Neural cell (in vitro differentiated cells): Measurements from ENCODE around the gene TRAPPC3. TPM values are rescaled to one million over a fixed set of nuclear protein-coding genes. Genes with fewer than 3 reads are reported as not detected.

Source experiments
- H2AFZ ChIP-seq: fragments of 200-600, 300-800 bp; sonication (generic), shearing (Covaris generic); 2 replicates; pipeline ENCODE4 v1.6.0; 2014; ENCODE audit warnings: low read depth, mild to moderate bottlenecking, antibody characterized with exemption, low read length, moderate library complexity
- H3F3A ChIP-seq: fragments of 200-600 bp; shearing (Covaris generic); 2 replicates; pipeline ENCODE4 v1.6.1; 2016; ENCODE audit warnings: mild to moderate bottlenecking, moderate library complexity, mixed read lengths, antibody characterized with exemption, low read length; ENCODE audit not compliant: insufficient read depth, poor library complexity, severe bottlenecking
- H3K27ac ChIP-seq: fragments of 200-600, 300-800 bp; sonication (generic), shearing (Covaris generic); 2 replicates; pipeline ENCODE4 v1.5.1; 2014; ENCODE audit warnings: mild to moderate bottlenecking, low read length, moderate library complexity
- H3K27me3 ChIP-seq: fragments of 300-800, 200-600 bp; sonication (generic), shearing (Covaris generic); 2 replicates; pipeline ENCODE4 v1.6.0; 2014; ENCODE audit warnings: mild to moderate bottlenecking, low read depth, low read length, moderate library complexity; ENCODE audit not compliant: insufficient read depth
- H3K36me3 ChIP-seq: fragments of 300-800, 200-600 bp; sonication (generic), shearing (Covaris generic); 2 replicates; pipeline ENCODE4 v1.5.1; 2014; ENCODE audit warnings: mild to moderate bottlenecking, antibody characterized with exemption, low read length, moderate library complexity; ENCODE audit not compliant: insufficient read depth
- H3K4me2 ChIP-seq: fragments of 300-800, 200-600 bp; sonication (generic), shearing (Covaris generic); 2 replicates; pipeline ENCODE4 v1.6.0; 2014; ENCODE audit warnings: mild to moderate bottlenecking, low read length
- H3K4me3 ChIP-seq: fragments of 300-800, 200-600 bp; sonication (generic), shearing (Covaris generic); 2 replicates; pipeline ENCODE4 v1.5.1; 2014; ENCODE audit warnings: mild to moderate bottlenecking, low read length, moderate library complexity
- H3K79me2 ChIP-seq: fragments of 200-600 bp; shearing (Covaris generic); replicated peaks from 2 replicates; pipeline ENCODE4 v1.6.0; 2014; ENCODE audit warnings: mild to moderate bottlenecking, low read length, moderate library complexity; ENCODE audit not compliant: insufficient read depth
- H3K9ac ChIP-seq: fragments of 300-800, 200-600 bp; sonication (generic), shearing (Covaris generic); 2 replicates; pipeline ENCODE4 v1.6.1; 2016; ENCODE audit warnings: mild to moderate bottlenecking, low read length, mixed read lengths
- H3K9me2 ChIP-seq: fragments of 200-600 bp; shearing (Covaris generic); 2 replicates; pipeline ENCODE4 v1.6.1; 2016; ENCODE audit warnings: mild to moderate bottlenecking, low read length, mixed read lengths; ENCODE audit not compliant: insufficient read depth
- H3K9me3 ChIP-seq: fragments of 200-600, 300-800 bp; sonication (generic), shearing (Covaris generic); 2 replicates; pipeline ENCODE4 v1.6.1; 2016; ENCODE audit warnings: mild to moderate bottlenecking, mixed run types, low read length, moderate library complexity, mixed read lengths
- H4K20me1 ChIP-seq: fragments of 200-600 bp; shearing (Covaris generic); 2 replicates; pipeline ENCODE4 v1.6.1; 2016; ENCODE audit warnings: mild to moderate bottlenecking, mixed run types; ENCODE audit not compliant: insufficient read depth
- EP300 ChIP-seq: fragments of 450-650 bp; conservative IDR thresholded peaks from 2 replicates; pipeline ENCODE4 v1.6.1; 2014; ENCODE audit warnings: antibody characterized with exemption, mild to moderate bottlenecking, moderate library complexity; ENCODE audit not compliant: poor library complexity, severe bottlenecking
- EZH2 ChIP-seq: fragments of 200-600, 300-800 bp; shearing (Covaris generic), sonication (generic); IDR thresholded peaks from 2 replicates; pipeline ENCODE4 v1.6.1; 2014; ENCODE audit warnings: antibody characterized with exemption, low read length, borderline replicate concordance, mild to moderate bottlenecking; ENCODE audit not compliant: insufficient read depth, poor library complexity, severe bottlenecking
- POLR2AphosphoS5 ChIP-seq: IDR thresholded peaks from 2 replicates; pipeline ENCODE4 v1.6.1; 2012
- RAD21 ChIP-seq: fragments of 450-650 bp; conservative IDR thresholded peaks from 2 replicates; pipeline ENCODE4 v1.6.1; 2014; ENCODE audit warnings: antibody characterized with exemption, mild to moderate bottlenecking, moderate library complexity
- REST ChIP-seq: IDR thresholded peaks from 2 replicates; pipeline ENCODE4 v1.6.1; 2012; ENCODE audit warnings: borderline replicate concordance
- SMC3 ChIP-seq: fragments of 450-650 bp; conservative IDR thresholded peaks from 2 replicates; pipeline ENCODE4 v1.6.1; 2014; ENCODE audit warnings: antibody characterized with exemption, mild to moderate bottlenecking, moderate library complexity; ENCODE audit not compliant: poor library complexity
- TAF1 ChIP-seq: IDR thresholded peaks from 2 replicates; pipeline ENCODE4 v1.6.1; 2012; ENCODE audit warnings: low read depth
- polyA plus RNA-seq: library from polyadenylated mRNA; depleted of rRNA; stranded (reverse); fragments of >200 nt; gene quantifications from 2 replicates; pipeline ENCODE4 v1.2.3, GENCODE V29; 2014
- TF ChIP-seq, protein P1 (sequence below): fragments of 450-650 bp; IDR thresholded peaks from 2 replicates; pipeline ENCODE4 v1.5.1; 2014; ENCODE audit warnings: antibody characterized with exemption, mild to moderate bottlenecking, moderate library complexity; ENCODE audit not compliant: poor library complexity, severe bottlenecking

The TRAPPC3 gene
- polyA plus RNA-seq, 1 donor from 2014 or later = 278 TPM

DNA sequence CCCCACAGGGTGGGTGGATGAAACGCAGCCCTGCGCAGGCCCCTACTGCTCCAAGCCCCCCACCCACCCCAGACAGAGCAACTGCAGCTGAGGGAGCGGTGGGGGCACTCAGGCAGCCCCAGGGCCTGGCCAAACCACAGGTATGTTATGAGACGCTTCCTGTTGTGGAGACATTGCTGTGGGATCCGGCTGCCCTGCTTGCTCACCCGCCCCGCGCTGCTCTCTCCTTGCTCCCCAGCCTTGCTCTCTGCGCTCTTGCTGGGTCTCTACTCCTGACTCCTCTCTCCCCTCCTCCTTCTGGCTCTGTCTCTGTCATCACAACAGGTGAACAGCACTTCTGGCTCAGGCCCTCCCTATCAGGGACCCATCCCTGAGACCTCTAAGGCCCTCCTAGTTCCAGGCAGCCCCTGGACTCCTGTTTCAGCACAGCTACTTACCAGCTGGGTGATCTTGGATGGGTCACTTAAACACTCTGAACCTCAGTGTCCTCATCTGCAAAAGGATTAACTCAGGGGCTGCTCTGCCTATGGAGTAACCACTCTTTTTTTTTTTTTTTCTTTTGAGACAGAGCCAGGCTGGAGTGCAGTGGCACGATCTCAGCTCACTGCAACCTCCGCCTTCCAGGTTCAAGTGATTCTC, 40.1 kb downstream of the TRAPPC3 start:
- TF ChIP-seq, protein P1, sequence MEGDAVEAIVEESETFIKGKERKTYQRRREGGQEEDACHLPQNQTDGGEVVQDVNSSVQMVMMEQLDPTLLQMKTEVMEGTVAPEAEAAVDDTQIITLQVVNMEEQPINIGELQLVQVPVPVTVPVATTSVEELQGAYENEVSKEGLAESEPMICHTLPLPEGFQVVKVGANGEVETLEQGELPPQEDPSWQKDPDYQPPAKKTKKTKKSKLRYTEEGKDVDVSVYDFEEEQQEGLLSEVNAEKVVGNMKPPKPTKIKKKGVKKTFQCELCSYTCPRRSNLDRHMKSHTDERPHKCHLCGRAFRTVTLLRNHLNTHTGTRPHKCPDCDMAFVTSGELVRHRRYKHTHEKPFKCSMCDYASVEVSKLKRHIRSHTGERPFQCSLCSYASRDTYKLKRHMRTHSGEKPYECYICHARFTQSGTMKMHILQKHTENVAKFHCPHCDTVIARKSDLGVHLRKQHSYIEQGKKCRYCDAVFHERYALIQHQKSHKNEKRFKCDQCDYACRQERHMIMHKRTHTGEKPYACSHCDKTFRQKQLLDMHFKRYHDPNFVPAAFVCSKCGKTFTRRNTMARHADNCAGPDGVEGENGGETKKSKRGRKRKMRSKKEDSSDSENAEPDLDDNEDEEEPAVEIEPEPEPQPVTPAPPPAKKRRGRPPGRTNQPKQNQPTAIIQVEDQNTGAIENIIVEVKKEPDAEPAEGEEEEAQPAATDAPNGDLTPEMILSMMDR = no peak
- Histone ChIP-seq H3K27me3 (no peaks in the 10 kb centered on the region), H3F3A (no peaks in the 10 kb centered on the region), H3K36me3 (no peaks in the 10 kb centered on the region), H3K9me2 (no peaks in the 10 kb centered on the region), H3K4me3 (no peak overlapping the region), H3K27ac (no peak overlapping the region), H3K79me2 (no peaks in the 10 kb centered on the region), H2AFZ (no peak overlapping the region), H4K20me1 (no peaks in the 10 kb centered on the region), H3K9me3 (no peaks in the 10 kb centered on the region), H3K4me2 (no peak overlapping the region), H3K9ac (no peak overlapping the region)

- H3K9me2 ChIP-seq = no peaks in the 10 kb centered on the region
- TF ChIP-seq POLR2AphosphoS5 (no peak), REST (no peak), SMC3 (no peak), RAD21 (no peak), EP300 (no peak), EZH2 (no peak), TAF1 (no peak)
- TF ChIP-seq, protein P1 = no peak
- H3K9ac ChIP-seq = no peak overlapping the region
- H3K4me2 ChIP-seq = no peak overlapping the region
- H3K27me3 ChIP-seq = no peaks in the 10 kb centered on the region
- no peaks in the 10 kb centered on the region for H3K9me3 ChIP-seq
- no peaks in the 10 kb centered on the region for H3F3A ChIP-seq
- H3K36me3 ChIP-seq = no peaks in the 10 kb centered on the region
- no peaks in the 10 kb centered on the region for H4K20me1 ChIP-seq
- no peak overlapping the region for H3K4me3 ChIP-seq
- no peaks in the 10 kb centered on the region for H3K79me2 ChIP-seq
- H3K27ac ChIP-seq = no peak overlapping the region
- no peak overlapping the region for H2AFZ ChIP-seq
Measured at GRCh38 chr1:36108314-36108713, 41.0 kb downstream of the TRAPPC3 start.
